Hematopoietic multipotent progenitor cell treated with erythropoietin and hydrocortisone succinate and interleukin-3 and kit ligand, for 4 days (in vitro differentiated cells): ENCODE results near the gene RIPOR1.
"Not testable (repeated sequence)": the region's sequence is repeated elsewhere in the genome, so short reads cannot be mapped to it uniquely, and the experiment has no call there.

Source experiments
- DNase-seq: peaks from one replicate; pipeline ENCODE4 v3.0.0-alpha.2; 2015

RIPOR1 gene

DNA sequence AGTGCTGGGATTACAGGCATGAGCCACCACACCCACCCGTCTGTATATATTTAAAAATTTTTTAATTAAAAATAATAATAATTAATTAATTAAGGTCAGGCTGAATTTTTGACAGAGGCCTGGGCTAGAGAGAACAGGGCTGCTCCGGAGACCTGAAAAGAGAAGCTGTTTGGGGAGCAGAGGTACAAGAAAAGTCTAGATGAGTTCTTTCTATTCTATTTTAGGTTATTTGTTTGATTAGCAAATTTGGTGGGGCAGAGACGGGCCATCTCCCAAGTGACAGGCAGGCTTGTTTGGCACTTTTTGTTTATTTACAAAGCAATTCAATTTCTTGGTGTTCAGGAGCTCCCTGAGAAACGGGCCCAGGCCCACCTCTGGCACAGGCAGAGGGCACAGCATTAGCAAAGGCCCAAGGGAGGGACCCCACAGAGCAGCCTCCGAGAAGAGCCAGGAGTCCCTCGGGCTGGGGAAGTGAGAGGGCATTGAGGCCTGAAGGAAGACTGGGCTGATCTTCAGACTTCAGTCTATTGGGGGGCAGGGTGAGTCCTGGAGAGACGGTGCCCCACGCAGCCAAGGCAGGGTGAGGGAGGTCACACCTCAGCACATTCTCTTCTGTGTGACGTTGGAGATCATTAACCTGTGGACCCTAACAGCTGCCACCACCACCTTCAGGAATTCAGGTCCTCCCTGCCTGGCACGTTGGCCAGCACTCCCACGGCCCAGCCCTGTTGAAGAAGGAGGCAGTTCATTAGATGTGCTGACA is 10.8 kb upstream of the RIPOR1 start:
- DNase-seq, result no peak

DNA sequence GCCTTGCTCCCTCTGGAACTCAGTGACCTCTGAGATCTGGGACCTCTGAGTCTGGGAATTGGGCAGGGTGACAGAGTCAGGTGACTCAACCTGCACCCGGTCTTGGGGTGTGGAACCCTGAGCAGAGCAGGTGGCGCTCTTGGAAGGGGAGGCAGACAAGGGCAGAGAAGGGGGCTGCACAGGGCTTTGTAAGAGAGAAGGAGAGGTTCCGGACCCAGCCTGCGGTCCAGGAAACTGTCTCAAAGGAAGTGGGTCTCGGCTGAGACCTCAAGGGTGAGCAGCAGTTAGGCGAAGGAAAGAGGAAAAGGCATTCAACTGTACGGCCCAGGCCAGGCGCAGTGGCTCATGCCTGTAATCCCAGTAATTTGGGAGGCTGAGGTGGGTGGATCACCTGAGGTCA is 10.0 kb upstream of the RIPOR1 start:
- DNase-seq, result no peak

DNA sequence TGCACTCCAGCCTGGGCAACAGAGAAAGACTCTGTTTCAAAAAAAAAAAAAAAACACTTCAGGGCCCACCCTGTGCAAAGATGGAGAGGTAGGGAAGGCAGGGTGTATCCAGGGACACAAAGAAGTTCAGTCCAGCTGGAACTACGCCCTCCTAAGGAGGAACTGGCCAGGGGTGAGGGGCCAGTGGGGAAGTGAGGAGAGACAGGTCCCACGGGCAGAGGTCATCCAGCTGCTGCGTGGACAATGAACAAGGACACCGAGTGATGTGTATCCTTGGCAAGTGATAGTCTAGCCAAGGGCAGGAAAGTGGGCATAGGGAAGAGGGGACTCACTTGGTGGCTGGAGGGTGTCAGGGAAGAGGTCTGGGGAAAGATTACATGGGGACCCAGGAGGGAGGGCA is 9.4 kb upstream of the RIPOR1 start:
- DNase-seq, result no peak

DNA sequence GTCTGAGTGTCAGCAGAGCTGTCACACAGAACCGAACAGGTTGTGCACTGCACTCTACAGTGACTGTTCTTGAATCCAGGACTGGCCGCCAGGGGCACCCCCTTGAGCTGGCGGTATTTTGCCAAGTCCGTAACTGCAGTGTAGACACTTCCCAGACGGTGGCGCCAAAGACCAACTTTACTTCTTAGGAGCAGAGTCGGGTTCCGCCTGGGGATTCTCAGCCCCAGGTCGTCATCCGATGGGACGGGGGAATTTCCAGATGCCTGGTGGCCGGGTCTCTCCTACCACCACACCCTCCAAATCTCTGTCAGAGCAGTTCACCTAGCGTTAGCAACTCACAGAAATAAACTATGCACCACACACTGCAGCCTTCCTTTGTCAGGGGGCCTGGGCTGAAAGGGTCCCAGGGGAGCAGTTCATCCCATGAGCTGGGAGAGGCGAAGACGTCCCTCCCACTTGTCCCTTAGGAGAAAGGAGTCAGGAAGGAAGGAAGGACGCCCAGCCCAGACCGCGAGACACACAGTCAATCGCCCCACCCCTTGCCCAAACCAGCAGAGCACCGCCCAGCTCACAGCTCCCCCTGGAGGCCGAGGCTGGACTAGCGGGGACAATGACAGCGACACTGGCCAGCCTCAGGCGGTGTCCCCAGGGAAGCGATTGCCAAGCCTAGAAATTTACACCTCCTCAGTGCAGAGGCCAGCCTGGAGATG is 7.4 kb upstream of the RIPOR1 start:
- peak; percentile 98 for DNase-seq

DNA sequence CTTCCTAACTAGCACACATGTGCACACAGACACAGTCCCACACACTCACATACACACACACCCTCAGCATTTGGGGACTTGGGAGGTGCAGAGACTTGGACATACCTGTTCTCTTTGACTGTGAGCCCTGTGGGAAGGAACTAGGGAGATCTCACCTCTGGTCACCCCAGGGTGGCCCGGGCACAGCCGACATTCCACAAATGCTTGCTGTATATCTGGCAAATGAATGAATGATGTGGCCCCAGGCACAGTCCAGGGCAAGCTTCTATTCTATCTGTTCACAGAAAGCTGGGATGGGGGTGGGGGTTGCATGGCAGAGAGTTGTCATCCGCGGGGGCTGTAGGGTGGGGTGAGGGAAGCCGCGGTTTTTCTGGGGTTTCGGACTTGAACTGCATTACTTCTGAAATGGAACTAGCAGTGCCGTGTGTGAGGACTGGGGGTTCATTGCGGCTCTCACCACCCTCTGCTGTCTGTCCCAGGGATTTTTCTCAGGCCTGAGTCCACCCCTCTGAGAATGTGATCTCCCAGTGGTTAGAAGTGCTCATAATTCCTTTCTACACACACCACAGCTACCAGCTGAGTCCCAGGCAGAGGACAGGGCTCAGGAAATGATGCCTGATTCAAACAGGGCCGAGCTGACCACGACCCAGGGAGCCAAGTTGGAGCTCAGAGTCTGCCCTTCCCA is 3.3 kb upstream of the RIPOR1 start:
- peak; percentile 70 for DNase-seq

DNA sequence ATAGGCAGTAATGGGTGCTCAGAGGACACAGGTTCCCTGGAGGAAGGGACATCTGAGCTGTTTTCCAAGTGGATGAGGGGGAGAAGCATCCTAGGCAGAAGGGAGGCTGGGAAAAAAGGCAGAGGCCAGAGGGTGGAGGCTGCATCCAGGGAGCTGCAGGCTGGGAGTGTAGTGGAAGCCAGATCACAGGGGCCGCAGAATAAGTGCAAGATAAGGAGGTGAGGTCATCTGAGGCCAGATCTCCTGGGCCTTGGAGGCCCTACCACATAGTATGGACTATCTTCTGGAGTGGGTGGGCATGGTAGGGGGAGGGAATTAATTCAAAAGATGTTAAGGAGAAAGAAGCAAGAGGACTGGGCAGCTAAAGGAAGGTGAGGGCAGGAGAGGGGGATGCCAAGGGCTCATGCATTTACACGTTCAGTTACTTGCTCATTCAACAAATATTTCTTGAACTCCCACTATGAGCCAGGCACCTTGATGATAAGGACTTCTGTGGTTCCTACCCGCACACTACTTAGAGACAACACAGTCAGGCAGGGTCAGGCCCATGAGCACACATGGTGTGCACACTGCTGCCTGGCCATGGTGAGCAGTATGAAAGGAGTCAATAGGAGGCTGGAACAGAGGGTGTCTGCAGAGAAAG is 2.4 kb upstream of the RIPOR1 start:
- peak; percentile 86 for DNase-seq

DNA sequence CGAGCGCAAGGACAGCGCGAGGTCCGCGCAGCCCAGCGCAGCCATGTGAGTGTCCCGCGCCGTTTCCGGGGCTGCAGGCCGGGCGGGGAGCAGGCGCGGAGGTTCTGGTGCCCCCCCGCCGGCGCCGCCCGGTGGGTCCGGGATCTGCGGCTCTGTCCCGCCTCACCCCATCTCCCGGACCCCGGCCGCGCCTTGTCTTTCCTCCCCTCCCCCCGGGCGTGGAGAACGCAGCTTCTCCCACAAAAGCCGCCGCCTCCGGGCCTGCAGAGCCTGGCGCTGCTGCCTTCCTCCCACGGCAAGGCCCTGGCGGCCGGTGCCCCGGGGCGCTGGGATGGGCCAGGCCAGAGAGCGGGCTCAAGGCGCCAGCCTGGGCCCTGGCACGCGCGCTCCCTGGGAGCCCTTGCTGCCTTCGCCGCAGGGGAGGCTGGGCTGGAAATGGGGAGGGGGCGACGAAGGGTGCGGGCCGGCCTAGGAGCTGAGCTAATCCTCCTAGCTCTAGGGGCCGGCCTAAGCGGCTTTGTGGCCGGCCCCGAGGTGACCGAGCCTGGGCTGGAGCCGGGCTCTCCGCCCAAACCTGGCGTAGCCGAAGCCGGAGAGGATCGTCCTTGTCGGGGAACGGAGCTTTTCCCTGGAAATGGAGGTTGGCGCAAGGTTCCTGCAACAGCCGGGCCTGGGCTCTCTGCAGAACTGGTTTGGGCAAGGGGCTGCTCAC is 397 bp downstream of the RIPOR1 start:
- DNase-seq, result peak; percentile 60

DNA sequence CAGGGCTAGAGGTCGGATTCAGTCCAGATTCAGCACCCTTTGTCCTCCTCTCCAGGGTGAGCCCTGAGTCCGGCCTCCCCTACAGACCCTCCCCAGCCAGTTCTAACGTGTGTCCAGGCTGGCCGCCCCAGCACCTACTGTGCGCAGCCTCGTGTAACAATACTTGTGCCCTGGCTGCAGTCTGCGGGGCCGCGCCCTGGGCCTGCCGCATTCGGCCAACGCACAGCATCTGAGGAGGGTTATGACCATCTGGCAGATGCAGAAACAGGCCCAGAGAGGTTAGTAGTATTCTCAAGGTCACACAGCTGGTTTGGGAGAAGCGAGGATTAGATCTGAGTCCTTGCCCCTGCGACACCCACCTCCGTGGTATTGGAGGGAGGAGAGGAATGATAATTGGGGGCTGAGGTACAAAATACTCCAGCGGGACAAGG is 968 bp downstream of the RIPOR1 start:
- no peak for DNase-seq

DNA sequence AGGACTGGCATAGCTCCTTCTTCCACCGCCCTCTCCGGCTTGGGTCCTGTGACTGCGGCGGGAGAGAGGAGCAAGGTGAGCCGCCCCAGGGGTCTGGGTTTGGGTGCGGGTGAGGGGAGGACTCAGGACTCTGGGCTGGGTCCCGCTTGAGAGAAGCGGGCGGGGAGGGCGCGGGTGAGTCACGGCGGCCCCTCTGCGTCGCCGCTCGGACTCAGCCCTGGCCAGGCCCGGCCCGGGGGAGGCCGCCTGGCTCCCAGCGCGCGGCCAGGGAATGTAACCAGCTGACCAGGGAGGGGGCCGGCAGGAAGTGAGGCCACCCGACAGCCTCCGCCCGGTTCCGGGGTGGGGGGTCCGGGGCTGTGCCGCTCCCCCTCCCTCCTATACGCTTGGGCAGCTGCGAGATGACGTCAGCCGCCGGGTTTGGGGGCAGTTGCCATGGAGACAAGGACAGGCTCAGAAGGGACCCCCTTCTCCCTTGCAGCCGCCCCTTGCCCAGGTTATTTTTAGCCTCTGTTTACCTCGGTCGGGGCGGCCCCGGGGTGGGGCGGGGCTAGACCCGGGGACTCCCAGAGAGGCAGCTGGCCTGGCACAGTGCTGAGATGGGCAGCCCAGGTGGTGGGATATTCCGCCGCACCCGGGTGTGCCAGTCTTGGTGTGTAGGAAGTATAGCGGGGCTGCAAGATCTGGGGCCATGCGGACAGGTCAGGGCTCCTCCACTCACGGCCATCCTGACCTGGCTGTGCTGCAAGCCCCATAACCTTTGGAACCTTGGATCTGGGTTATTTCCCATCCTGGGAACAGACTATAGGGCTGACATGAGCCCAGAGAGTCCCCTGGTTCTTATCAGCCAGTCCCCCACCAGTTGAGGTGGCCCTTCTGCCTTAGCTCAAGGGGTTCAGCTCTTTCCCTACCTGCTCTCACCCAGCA is 1.6 kb downstream of the RIPOR1 start:
- peak; percentile 46 for DNase-seq

DNA sequence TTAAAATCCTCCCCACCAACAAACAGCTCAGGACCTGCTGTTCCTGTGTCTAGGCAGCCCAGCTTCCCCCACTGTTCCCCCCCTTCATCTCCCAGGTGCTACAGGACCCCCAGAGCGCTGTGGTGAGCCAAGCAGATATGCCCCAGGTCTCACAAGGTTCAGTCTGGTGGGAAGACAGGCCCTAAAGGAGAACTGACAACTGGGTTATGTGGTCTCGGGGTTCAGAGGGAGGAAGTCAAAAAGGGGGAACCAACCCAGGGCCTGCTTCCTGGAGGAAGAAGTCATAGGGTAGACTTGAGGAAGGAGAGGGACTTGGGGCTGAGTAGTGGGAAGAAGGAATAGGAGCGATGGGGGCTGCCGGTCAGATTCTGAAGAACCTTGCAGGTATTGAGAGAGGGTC is 2.6 kb downstream of the RIPOR1 start:
- peak; percentile 73 for DNase-seq

DNA sequence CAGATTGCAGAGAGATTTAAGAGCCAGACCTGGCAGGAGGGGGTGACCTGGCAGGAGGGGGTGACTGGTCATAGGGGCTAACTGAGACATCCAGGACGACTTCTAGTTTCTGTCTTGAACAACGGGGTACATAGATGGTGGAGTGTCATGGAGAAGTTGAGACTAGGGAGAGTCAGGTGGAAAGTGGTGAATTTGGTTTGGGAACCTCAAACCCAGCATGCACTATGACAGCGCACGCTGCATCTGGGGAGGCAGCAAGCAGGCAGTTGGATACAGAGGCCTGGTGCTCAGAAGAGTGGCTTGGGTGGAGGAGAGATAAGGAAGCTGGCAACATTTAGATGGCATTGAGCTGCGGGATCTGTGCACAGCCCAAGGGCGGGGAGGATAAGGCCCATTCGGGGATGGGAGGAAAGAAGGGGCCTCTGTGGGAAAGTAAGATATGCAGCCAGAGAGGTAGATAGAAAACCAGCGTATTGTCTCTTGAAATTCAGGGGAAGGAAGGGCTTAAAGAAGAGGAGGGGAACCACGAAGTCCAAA is 4.5 kb downstream of the RIPOR1 start:
- DNase-seq, result peak; percentile 96

DNA sequence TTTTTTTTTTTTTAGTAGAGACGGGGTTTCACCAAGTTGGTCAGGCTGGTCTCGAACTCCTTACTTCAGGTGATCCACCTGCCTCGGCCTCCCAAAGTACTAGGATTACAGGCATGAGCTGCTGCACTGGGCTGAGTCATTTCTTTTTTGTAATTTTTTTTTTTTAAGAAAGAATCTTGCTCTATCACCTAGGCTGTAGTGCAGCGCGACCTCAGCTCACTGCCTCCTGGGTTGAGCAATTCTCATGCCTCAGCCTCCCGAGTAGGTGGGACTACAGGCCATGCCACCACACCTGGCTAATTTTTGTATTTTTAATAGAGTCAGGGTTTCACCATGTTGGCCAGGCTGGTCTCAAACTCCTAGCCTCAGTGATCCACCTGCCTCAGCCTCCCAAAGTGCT is 5.4 kb downstream of the RIPOR1 start:
- not testable (repeated sequence) for DNase-seq

DNA sequence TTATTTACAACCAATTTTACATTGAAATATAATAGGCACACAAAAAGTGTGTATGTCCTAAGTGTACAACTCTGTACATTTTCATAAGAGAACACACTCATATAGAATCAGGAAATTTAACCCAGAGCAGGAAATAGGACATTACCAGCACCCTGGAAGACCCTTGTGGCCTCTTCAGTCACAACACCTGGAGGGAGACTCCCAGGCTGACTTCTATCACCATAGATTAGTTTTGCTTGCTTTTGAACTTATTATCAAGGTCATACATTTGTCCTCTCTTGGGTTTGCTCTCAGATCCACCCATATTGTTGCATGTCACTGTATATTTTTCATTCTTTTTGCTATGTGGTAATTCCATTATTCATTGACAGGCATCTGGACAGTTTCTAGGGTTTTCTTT is 5.8 kb downstream of the RIPOR1 start:
- DNase-seq, result no peak

DNA sequence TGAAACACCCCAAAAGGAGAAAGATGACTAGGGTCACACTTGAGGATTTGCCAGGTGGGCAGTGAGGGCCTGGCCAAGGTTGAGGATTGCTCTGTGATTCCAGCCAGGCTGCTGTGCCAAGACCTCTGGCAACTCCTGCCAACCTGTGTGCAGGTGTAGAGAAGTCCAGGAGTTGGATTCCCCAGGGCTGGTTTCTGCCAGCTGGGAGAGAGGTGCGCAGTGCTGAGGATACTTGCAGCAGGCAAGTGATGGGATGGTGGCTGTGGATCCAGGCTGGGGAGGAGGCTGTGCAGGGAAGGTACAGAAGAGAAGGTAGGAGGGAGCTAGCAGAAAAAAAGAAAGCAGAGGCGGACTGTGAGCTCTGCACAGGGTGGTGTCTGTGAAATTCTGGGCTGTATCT is 6.6 kb downstream of the RIPOR1 start:
- no peak for DNase-seq

DNA sequence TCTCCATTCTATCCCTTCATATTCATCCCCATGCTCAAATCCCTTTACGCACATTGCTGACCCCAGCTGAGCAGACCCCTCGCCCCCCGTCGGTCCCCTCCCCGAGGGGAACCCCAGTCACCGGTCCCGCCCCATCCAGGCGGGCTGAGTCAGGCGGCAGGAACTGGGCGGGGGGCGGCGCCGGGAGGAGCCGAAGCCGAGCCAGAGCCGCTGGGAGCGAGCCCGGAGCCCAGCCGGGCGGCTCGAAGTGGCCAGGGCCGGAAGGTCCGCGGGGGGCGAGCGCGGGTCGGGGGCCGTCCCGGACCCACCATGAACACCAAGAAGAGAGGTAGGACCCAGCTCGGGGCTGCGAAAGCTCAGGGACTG is 8.6 kb downstream of the RIPOR1 start:
- peak; percentile 57 for DNase-seq

DNA sequence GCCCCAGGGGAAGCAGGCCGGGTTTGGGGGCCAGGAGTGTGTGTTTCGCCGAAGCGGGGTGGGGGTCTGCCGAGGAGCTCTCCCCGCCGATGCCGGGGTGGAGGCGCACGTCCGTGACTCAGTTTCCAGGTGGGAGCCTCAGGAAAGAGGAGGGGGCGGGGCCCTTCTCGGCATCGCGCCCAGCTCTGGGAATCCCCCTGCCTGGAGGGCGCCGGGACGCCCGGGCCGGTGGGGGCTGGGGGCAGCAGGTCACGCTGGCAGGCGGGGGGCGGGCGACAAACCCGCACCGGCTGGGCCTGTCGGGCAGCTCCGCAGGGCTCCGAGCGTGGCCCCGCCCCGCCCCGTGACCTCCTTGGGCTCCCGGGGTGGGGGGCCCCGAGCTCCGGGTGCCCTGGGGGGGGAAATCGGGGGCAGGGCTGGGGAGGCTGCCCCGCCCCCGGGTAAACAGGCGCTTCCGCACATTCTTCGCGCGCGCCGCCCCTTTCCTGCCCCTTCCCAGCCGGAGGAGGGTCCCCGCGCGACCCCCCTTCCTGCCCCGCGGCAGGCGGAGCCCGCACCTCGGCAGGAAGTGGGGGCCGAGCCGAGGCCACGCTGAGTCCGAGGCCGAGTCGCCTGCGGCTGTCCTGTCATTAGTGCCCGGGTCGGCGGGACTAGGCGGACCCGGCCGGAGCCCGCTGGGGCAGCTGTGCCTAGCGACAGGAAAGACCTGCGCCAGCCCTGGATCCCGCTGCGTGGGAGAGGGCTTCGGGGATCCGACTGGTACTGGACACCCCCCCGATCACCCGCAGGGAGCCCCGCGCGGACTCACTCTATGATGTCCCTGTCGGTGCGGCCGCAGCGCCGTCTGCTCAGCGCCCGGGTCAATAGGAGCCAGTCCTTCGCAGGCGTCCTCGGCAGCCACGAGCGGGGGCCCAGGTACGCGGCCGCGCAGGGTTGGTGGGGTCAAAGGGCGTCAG is 9.3 kb downstream of the RIPOR1 start:
- peak; percentile 71 for DNase-seq

DNA sequence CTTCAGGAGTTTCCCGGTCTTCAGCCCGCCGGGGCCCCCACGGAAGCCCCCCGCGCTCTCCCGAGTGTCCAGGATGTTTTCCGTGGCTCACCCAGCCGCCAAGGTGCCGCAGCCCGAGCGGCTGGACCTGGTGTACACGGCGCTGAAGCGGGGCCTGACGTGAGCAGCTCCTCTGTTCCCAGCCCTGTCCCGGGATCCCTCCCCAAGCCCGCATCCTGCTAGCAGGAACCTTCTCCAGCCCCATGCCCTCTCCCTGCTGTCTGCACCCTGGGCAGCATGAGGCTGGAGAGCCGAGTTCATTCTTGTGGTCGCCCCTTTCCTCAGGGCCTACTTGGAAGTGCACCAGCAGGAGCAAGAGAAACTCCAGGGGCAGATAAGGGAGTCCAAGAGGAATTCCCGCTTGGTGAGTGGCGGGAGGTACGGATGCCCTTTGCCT is 10.1 kb downstream of the RIPOR1 start:
- DNase-seq, result no peak

DNA sequence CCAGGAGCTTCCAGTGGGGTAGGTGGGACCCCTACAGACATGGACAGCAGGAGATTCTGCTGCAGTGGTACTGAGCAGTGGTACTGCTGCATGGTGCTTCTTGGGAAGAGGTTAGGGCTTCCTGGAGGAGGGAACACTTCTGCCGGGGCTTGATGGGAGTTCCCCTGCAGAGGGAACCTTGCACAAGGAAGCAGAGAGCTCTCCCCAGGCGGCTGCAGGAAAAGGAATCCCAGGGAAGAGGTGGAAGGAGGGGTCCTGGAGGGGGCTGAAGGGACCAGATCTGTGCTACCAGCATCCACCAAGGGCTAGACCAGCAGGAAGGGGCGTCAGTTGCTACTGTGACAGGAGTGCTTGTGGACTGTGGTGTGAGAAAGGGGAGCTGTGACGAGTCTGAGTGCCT is 10.6 kb downstream of the RIPOR1 start:
- no peak for DNase-seq

DNA sequence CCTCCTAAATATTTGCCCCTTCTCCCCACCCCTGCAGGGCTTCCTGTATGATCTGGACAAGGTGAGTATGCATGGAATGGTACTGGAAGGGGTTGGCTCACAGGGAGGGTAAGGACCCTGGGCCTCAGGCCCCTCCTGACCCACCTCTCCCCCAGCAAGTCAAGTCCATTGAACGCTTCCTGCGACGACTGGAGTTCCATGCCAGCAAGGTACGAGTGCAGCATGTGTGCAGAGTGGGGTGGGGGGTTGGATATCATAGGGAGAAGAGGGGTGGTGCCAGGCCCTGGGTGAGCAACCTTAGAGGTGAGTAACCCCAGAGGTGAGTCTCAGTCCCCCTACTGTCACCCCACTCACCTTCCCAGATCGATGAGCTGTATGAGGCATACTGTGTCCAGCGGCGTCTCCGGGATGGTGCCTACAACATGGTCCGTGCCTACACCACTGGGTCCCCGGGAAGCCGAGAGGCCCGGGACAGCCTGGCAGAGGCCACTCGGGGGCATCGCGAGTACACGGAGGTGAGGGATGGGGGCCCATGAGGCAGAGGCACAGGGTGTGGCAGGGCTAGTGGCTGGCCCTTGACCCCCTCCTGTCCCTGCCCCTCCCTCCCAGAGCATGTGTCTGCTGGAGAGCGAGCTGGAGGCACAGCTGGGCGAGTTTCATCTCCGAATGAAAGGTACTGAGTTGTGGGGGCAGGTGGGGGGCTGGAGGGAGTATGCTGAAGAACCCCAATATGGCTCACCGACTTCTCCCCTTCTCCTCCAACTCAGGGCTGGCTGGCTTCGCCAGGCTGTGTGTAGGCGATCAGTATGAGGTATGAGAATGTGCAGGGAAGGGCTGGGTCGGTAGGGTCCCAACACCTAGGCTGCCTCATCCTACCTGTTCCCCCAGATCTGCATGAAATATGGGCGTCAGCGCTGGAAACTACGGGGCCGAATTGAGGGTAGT is 11.3 kb downstream of the RIPOR1 start:
- no peak for DNase-seq
